HEK293T (cell line): ENCODE results near the gene ATF7.

Experiments
- BHLHE40 ChIP-seq: fragments of 450-650 bp; IDR thresholded peaks from 2 replicates; pipeline ENCODE4 v1.6.1; 2016; ENCODE audit warnings: mild to moderate bottlenecking, moderate library complexity, borderline replicate concordance
- FOXA1 ChIP-seq: fragments of 450-650 bp; IDR thresholded peaks from 2 replicates; pipeline ENCODE4 v1.6.1; 2016; ENCODE audit warnings: mild to moderate bottlenecking
- FOXM1 ChIP-seq: fragments of 450-650 bp; IDR thresholded peaks from 2 replicates; pipeline ENCODE4 v1.6.1; 2017; ENCODE audit warnings: mild to moderate bottlenecking, borderline replicate concordance
- LEF1 ChIP-seq: fragments of 450-650 bp; IDR thresholded peaks from 2 replicates; pipeline ENCODE4 v1.6.1; 2017; ENCODE audit warnings: mild to moderate bottlenecking, borderline replicate concordance
- SUZ12 ChIP-seq: fragments of 450-650 bp; IDR thresholded peaks from 2 replicates; pipeline ENCODE4 v1.6.1; 2016; ENCODE audit warnings: mild to moderate bottlenecking
- TARDBP ChIP-seq: fragments of 450-650 bp; IDR thresholded peaks from 2 replicates; pipeline ENCODE4 v1.6.1; 2016
- ZNF384 ChIP-seq: fragments of 450-650 bp; IDR thresholded peaks from 2 replicates; pipeline ENCODE4 v1.6.1; 2016

DNA sequence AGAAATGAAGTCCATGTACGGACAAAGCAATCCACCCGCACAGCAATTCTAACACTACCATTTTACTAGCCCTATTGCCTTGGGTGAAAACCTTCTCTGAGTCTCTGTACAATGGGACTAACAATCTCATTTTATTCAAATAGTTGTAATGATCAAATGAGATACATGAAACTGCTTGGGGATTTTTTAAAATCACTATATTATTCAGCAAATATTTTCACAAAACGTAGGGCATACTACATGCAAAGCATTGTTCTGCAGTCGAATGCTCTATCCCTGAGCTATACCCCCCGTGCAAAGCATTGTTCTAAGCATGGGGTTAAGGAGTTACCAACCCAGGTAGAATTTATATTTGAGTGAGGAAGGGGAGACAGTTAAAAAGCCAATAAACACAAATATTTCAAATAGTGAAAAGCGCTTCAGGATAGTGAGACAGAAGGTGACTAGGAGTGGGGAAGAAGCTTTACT lies 554 bp upstream of the ATF7 start:
- TF ChIP-seq LEF1, result no peak
- no peak for TF ChIP-seq TARDBP
- TF ChIP-seq BHLHE40, result no peak
- TF ChIP-seq SUZ12, result no peak
- no peak for TF ChIP-seq ZNF384
- no peak for TF ChIP-seq FOXM1
- no peak for TF ChIP-seq FOXA1
